Endothelial cell of umbilical vein (primary cell): ENCODE results near the gene VANGL1. TPM values are rescaled to one million over a fixed set of nuclear protein-coding genes. Genes with fewer than 3 reads are reported as not detected.

Source experiments
- BruUV-seq: library from RNA; stranded (reverse); fragments of 400-500 nt; replicated peaks from 2 replicates; lab custom pipeline; 2021; lab: Mats Ljungman, UMichigan
- CTCF ChIA-PET: fragments of 300-600, 350-600 bp; sonication (Branson Sonifier 250); formaldehyde crosslinking; loops from one replicate; lab custom pipeline; 2021; ENCODE audit warnings: antibody characterized with exemption, inconsistent platforms; lab: Charles Lee
- POLR2A ChIA-PET: fragments of 300-600, 350-600 bp; sonication (Branson Sonifier 250); formaldehyde crosslinking; loops from one replicate; lab custom pipeline; 2021; ENCODE audit warnings: antibody characterized with exemption, inconsistent platforms; lab: Charles Lee
- DNase-seq: peaks from one replicate; pipeline ENCODE4 v3.0.0-alpha.2; 2011; ENCODE audit warnings: low read depth, low spot score
- FAIRE-seq: peaks from 2 replicates; lab custom pipeline; 2011; peaks lifted over from hg19 to GRCh38; lab: Jason Lieb, UNC
- H2AFZ ChIP-seq: 2 replicates; pipeline ENCODE4 v1.6.0; 2012; ENCODE audit warnings: low read depth, low read length, control low read depth, inconsistent platforms
- H3K27ac ChIP-seq: 2 replicates; pipeline ENCODE4 v1.5.1; 2011; ENCODE audit warnings: low read depth, mild to moderate bottlenecking, control low read depth, low read length, moderate library complexity; ENCODE audit not compliant: insufficient read depth
- H3K27me3 ChIP-seq, 2 experiments: 2 replicates each; pipeline versions ENCODE4 v1.6.0 to v1.6.1; 2011; ENCODE audit warnings: low read length in 2 of 2, mixed read lengths in 1 of 2; ENCODE audit not compliant: control insufficient read depth in 2 of 2, insufficient read depth in 2 of 2
- H3K36me3 ChIP-seq, 2 experiments: 2 replicates in 1 of 2; 3 replicates in 1 of 2; pipeline ENCODE4 v1.5.1; 2011; ENCODE audit warnings: low read length in 2 of 2, mild to moderate bottlenecking in 1 of 2, moderate library complexity in 1 of 2; ENCODE audit not compliant: control insufficient read depth in 2 of 2, insufficient read depth in 2 of 2; ENCODE audit errors: extremely low read depth in 1 of 2
- H3K4me1 ChIP-seq: 3 replicates; pipeline ENCODE4 v1.5.1; 2011; ENCODE audit warnings: mild to moderate bottlenecking, low read length; ENCODE audit not compliant: control insufficient read depth, insufficient read depth; ENCODE audit errors: extremely low read depth
- H3K4me2 ChIP-seq: 2 replicates; pipeline ENCODE4 v1.6.1; 2011; ENCODE audit warnings: low read length, control low read depth, mixed read lengths; ENCODE audit not compliant: insufficient read depth
- H3K4me3 ChIP-seq, 3 experiments: fragments of 200-600 bp in 1 of 3; sonication (generic), shearing (Covaris generic) in 1 of 3; replicated peaks in 1 of 3; 2 replicates each; pipeline ENCODE4 v1.5.1; 2011 to 2016; ENCODE audit warnings: control low read depth in 3 of 3, low read length in 3 of 3, mild to moderate bottlenecking in 2 of 3, inconsistent platforms in 1 of 3, low read depth in 1 of 3, moderate library complexity in 1 of 3; ENCODE audit not compliant: insufficient read depth in 1 of 3
- H3K79me2 ChIP-seq: 2 replicates; pipeline ENCODE4 v1.6.0; 2012; ENCODE audit warnings: low read length, inconsistent platforms; ENCODE audit not compliant: control insufficient read depth, insufficient read depth
- H3K9ac ChIP-seq: replicated peaks from 2 replicates; pipeline ENCODE3; 2011; ENCODE audit warnings: low read length, control low read depth; ENCODE audit not compliant: insufficient read depth; ENCODE audit errors: extremely low read depth
- H3K9me1 ChIP-seq: replicated peaks from 3 replicates; pipeline ENCODE4 v1.6.0; 2011; ENCODE audit warnings: mild to moderate bottlenecking, low read length; ENCODE audit not compliant: control insufficient read depth, insufficient read depth; ENCODE audit errors: extremely low read depth
- H3K9me3 ChIP-seq: replicated peaks from 2 replicates; pipeline ENCODE4 v1.5.1; 2012; ENCODE audit warnings: low read length, inconsistent platforms; ENCODE audit not compliant: control insufficient read depth, insufficient read depth
- H4K20me1 ChIP-seq: replicated peaks from 2 replicates; pipeline ENCODE3; 2011; ENCODE audit warnings: mild to moderate bottlenecking, low read length; ENCODE audit not compliant: control insufficient read depth, insufficient read depth; ENCODE audit errors: extremely low read depth
- EZH2 ChIP-seq: IDR thresholded peaks from 2 replicates; pipeline ENCODE4 v1.6.1; 2012; ENCODE audit warnings: borderline replicate concordance, low read depth, mild to moderate bottlenecking, moderate library complexity, low read length, inconsistent platforms; ENCODE audit not compliant: severe bottlenecking
- FOS ChIP-seq: IDR thresholded peaks from 2 replicates; pipeline ENCODE4 v1.6.1; 2011; ENCODE audit warnings: mild to moderate bottlenecking, low read length, moderate library complexity, borderline replicate concordance; ENCODE audit not compliant: insufficient read depth
- GATA2 ChIP-seq: IDR thresholded peaks from 2 replicates; pipeline ENCODE4 v1.7.0; 2011; ENCODE audit warnings: low read depth, mild to moderate bottlenecking, moderate library complexity, mixed read lengths, low read length; ENCODE audit not compliant: insufficient read length, insufficient read depth
- JUN ChIP-seq: IDR thresholded peaks from 2 replicates; pipeline ENCODE4 v1.6.1; 2011; ENCODE audit warnings: borderline replicate concordance, low read depth; ENCODE audit not compliant: insufficient read length, insufficient read depth
- MYC ChIP-seq: IDR thresholded peaks from one replicate; pipeline ENCODE4 v1.6.1; 2011; ENCODE audit warnings: mild to moderate bottlenecking, low read depth, low read length
- POLR2A ChIP-seq: IDR thresholded peaks from 2 replicates; pipeline ENCODE4 v1.6.1; 2012; ENCODE audit warnings: low read depth, mild to moderate bottlenecking, control low read depth, low read length
- POLR2AphosphoS5 ChIP-seq: IDR thresholded peaks from 2 replicates; pipeline ENCODE4 v1.6.1; 2012; ENCODE audit warnings: low read depth, mild to moderate bottlenecking, control low read depth, low read length, moderate library complexity; ENCODE audit not compliant: insufficient read depth
- dilution Hi-C: fragments of 300-500 bp; cut with MboI; formaldehyde crosslinking; loops from one replicate; pipeline ENCODE4 v1.15.0; 2019; ENCODE audit warnings: low sequenced_read_pairs; ENCODE audit not compliant: extremely low pct_ligation_motif_present
- intact Hi-C: fragments of 100-400 bp; cut with micrococcal nuclease; formaldehyde crosslinking; loops from one replicate; pipeline ENCODE4 v1.10.0; 2022
- polyA plus RNA-seq, 4 experiments: library from polyadenylated mRNA; depleted of rRNA in 3 of 4; stranded (reverse) in 3 of 4; unstranded in 1 of 4; fragments of >200 nt; gene quantifications; 2 replicates each; pipeline versions ENCODE4 v1.2.1 to v1.2.3, GENCODE V29; 2011 to 2012; ENCODE audit warnings: missing spikeins in 1 of 4
- total RNA-seq: library from RNA; stranded (reverse); gene quantifications from 2 replicates; pipeline ENCODE4 v1.2.3, GENCODE V29; 2021
- TF ChIP-seq, protein P1 (sequence below), 2 donors: IDR thresholded peaks; 1 replicate in 1 of 2; 2 replicates in 1 of 2; pipeline ENCODE4 v1.5.1; 2011; ENCODE audit warnings: low read length in 2 of 2, mild to moderate bottlenecking in 2 of 2, moderate library complexity in 2 of 2, control low read depth in 1 of 2, inconsistent platforms in 1 of 2, low read depth in 1 of 2; ENCODE audit not compliant: insufficient read depth in 1 of 2; ENCODE audit errors: extremely low read depth in 1 of 2
- TF ChIP-seq, protein P2 (sequence below): IDR thresholded peaks from 2 replicates; pipeline ENCODE4 v1.6.1; 2011; ENCODE audit not compliant: insufficient read depth, insufficient read length

Gene VANGL1
- total and polyA plus RNA-seq, 2 donors (not counting 3 experiments of a cell fraction or from before 2014, with no cell fraction given): 15.0 to 24.8 TPM

DNA sequence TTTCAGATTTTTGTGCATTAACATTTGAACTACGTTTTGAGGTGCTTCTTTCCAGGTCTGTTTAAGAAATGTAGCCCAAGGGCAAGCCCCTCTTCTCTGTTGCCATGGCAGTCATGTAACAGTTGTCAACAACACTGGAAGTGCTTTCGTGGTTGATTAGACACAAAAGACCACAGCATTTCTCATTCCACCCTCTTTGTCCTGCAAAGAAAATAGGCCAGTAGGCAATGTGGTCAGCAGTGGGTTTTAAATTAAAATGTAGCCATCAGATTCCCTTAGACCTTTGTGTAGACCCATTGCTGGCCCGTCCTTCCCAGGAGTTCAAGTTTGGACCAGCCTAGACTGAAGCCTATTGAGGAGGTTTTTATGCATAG is 35.4 kb downstream of the VANGL1 start:
- intact Hi-C loops: no loop called here
- H3K27ac ChIP-seq: no peak overlapping the region

More for the DNA sequence above, 35.4 kb downstream of the VANGL1 start:
- Histone ChIP-seq H3K4me1 (no peaks in the 10 kb centered on the region), H3K4me2 (no peak overlapping the region), H3K9me1 (no peaks in the 10 kb centered on the region), H3K9me3 (no peaks in the 10 kb centered on the region), H3K4me3 (no peak overlapping the region), H2AFZ (no peak overlapping the region), H3K9ac (no peak overlapping the region), H3K79me2 (no peaks in the 10 kb centered on the region), H3K27me3 (no peaks in the 10 kb centered on the region), H3K36me3 (peaks cover 0 to 2% of the 10 kb centered on the region in 2 experiments), H4K20me1 (no peaks in the 10 kb centered on the region)
- no peak for FAIRE-seq
- BruUV-seq: no TSS peak
- no peak for DNase-seq
- CTCF ChIA-PET: no interaction called here
- TF ChIP-seq POLR2A (no peak), POLR2AphosphoS5 (no peak), EZH2 (no peak), JUN (no peak), FOS (no peak), MYC (no peak), GATA2 (no peak)
- TF ChIP-seq, protein P1, sequence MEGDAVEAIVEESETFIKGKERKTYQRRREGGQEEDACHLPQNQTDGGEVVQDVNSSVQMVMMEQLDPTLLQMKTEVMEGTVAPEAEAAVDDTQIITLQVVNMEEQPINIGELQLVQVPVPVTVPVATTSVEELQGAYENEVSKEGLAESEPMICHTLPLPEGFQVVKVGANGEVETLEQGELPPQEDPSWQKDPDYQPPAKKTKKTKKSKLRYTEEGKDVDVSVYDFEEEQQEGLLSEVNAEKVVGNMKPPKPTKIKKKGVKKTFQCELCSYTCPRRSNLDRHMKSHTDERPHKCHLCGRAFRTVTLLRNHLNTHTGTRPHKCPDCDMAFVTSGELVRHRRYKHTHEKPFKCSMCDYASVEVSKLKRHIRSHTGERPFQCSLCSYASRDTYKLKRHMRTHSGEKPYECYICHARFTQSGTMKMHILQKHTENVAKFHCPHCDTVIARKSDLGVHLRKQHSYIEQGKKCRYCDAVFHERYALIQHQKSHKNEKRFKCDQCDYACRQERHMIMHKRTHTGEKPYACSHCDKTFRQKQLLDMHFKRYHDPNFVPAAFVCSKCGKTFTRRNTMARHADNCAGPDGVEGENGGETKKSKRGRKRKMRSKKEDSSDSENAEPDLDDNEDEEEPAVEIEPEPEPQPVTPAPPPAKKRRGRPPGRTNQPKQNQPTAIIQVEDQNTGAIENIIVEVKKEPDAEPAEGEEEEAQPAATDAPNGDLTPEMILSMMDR (IDR thresholded peaks at IDR 0.05; ENCODE audit: extremely low read depth in 1 of 2, insufficient read depth in 1 of 2, low read depth in 1 of 2, low read length in 2 of 2): no peak
- TF ChIP-seq, protein P2, sequence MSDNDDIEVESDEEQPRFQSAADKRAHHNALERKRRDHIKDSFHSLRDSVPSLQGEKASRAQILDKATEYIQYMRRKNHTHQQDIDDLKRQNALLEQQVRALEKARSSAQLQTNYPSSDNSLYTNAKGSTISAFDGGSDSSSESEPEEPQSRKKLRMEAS: no peak
- dilution Hi-C loops: no loop called here
- POLR2A ChIA-PET: no interaction called here
